IMR-90 (cell line): ENCODE measurements around the gene SRGN. TPM values are rescaled to one million over a fixed set of nuclear protein-coding genes. Genes with fewer than 3 reads are reported as not detected.

Experiments used
- ATAC-seq: fragments of 200-7000 bp; cut with Tn5 transposase; 2 replicates; pipeline ENCODE4 v1.9.1; 2020; ENCODE audit warnings: low read depth, mild to moderate bottlenecking, moderate library complexity
- BruUV-seq: library from RNA; stranded (reverse); fragments of 400-500 nt; replicated peaks from 2 replicates; lab custom pipeline; 2021; lab: Mats Ljungman, UMichigan
- CTCF ChIA-PET: fragments of 300-600 bp; formaldehyde crosslinking; extraction: SDS; loops from one replicate; lab custom pipeline; 2021; ENCODE audit warnings: antibody characterized with exemption; lab: Yijun Ruan, JAX
- POLR2A ChIA-PET: fragments of 300-600 bp; sonication (Branson Sonifier 250); formaldehyde crosslinking; loops from one replicate; lab custom pipeline; 2022; ENCODE audit warnings: antibody characterized with exemption; ENCODE audit not compliant: unreplicated experiment; lab: Charles Lee
- DNase-seq: peaks from one replicate; pipeline ENCODE4 v3.0.0; 2013
- H2AFZ ChIP-seq: replicated peaks from 2 replicates; pipeline ENCODE3; 2013; ENCODE audit warnings: low read length, mild to moderate bottlenecking; ENCODE audit not compliant: poor library complexity
- H2AK5ac ChIP-seq: 2 replicates; pipeline ENCODE4 v1.6.1; 2013; ENCODE audit warnings: low read depth, low read length, inconsistent platforms
- H2AK9ac ChIP-seq: replicated peaks from 2 replicates; pipeline ENCODE3; 2013; ENCODE audit warnings: mild to moderate bottlenecking, low read depth, low read length, moderate library complexity; ENCODE audit not compliant: poor library complexity
- H2BK120ac ChIP-seq: 2 replicates; pipeline ENCODE4 v1.6.1; 2013; ENCODE audit warnings: low read depth, low read length, inconsistent platforms
- H2BK15ac ChIP-seq: 3 replicates; pipeline ENCODE4 v1.6.1; 2013; ENCODE audit warnings: low read depth, low read length, inconsistent platforms
- H2BK20ac ChIP-seq: 2 replicates; pipeline ENCODE4 v1.6.1; 2013; ENCODE audit warnings: low read depth, mild to moderate bottlenecking, inconsistent platforms, low read length, moderate library complexity
- H2BK5ac ChIP-seq: 2 replicates; pipeline ENCODE4 v1.6.1; 2013; ENCODE audit warnings: mild to moderate bottlenecking, low read depth, low read length, inconsistent platforms; ENCODE audit not compliant: poor library complexity, severe bottlenecking
- H3K14ac ChIP-seq: replicated peaks from 2 replicates; pipeline ENCODE4 v1.6.1; 2013; ENCODE audit warnings: low read depth, low read length, inconsistent platforms
- H3K18ac ChIP-seq: 2 replicates; pipeline ENCODE4 v1.6.1; 2013; ENCODE audit warnings: low read depth, low read length, control low read depth
- H3K23ac ChIP-seq: 2 replicates; pipeline ENCODE4 v1.6.1; 2013; ENCODE audit warnings: low read depth, low read length, inconsistent platforms
- H3K27ac ChIP-seq: 2 replicates; pipeline ENCODE4 v1.5.1; 2013; ENCODE audit warnings: mild to moderate bottlenecking, control low read depth, low read length; ENCODE audit not compliant: insufficient read depth
- H3K27me3 ChIP-seq: 2 replicates; pipeline ENCODE4 v1.6.1; 2013; ENCODE audit warnings: low read length; ENCODE audit not compliant: control insufficient read depth, insufficient read depth
- H3K36me3 ChIP-seq: 2 replicates; pipeline ENCODE4 v1.6.1; 2013; ENCODE audit warnings: low read length, mixed read lengths; ENCODE audit not compliant: control insufficient read depth, insufficient read depth
- H3K4ac ChIP-seq: 2 replicates; pipeline ENCODE4 v1.6.1; 2013; ENCODE audit warnings: low read depth, low read length, inconsistent platforms
- H3K4me1 ChIP-seq: 2 replicates; pipeline ENCODE4 v1.6.1; 2013; ENCODE audit warnings: low read length, mixed read lengths; ENCODE audit not compliant: control insufficient read depth, insufficient read depth
- H3K4me2 ChIP-seq: 2 replicates; pipeline ENCODE4 v1.6.1; 2013; ENCODE audit warnings: low read depth, mild to moderate bottlenecking, control low read depth, low read length, moderate library complexity
- H3K4me3 ChIP-seq: 2 replicates; pipeline ENCODE4 v1.5.1; 2013; ENCODE audit warnings: low read depth, mild to moderate bottlenecking, control low read depth, low read length, moderate library complexity; ENCODE audit not compliant: insufficient read depth
- H3K56ac ChIP-seq: 2 replicates; pipeline ENCODE4 v1.6.1; 2013; ENCODE audit warnings: low read length, inconsistent platforms; ENCODE audit not compliant: insufficient read depth; ENCODE audit errors: extremely low read depth
- H3K79me1 ChIP-seq, 2 experiments: 2 replicates each; pipeline ENCODE4 v1.6.1; 2013; ENCODE audit warnings: low read length in 2 of 2, inconsistent platforms in 1 of 2, low read depth in 1 of 2
- H3K9ac ChIP-seq: 2 replicates; pipeline ENCODE4 v1.6.1; 2013; ENCODE audit warnings: low read depth, low read length, control low read depth
- H3K9me1 ChIP-seq: 2 replicates; pipeline ENCODE4 v1.6.1; 2013; ENCODE audit warnings: low read length, inconsistent platforms; ENCODE audit not compliant: insufficient read depth
- H3K9me3 ChIP-seq: 2 replicates; pipeline ENCODE4 v1.6.1; 2013; ENCODE audit warnings: low read length; ENCODE audit not compliant: control insufficient read depth, insufficient read depth
- H4K20me1 ChIP-seq: 2 replicates; pipeline ENCODE4 v1.6.1; 2013; ENCODE audit warnings: low read length, inconsistent platforms; ENCODE audit not compliant: insufficient read depth
- H4K5ac ChIP-seq: 2 replicates; pipeline ENCODE4 v1.6.1; 2013; ENCODE audit warnings: mild to moderate bottlenecking, low read depth, low read length, control low read depth
- H4K8ac ChIP-seq, 2 experiments: 2 replicates each; pipeline ENCODE4 v1.6.1; 2013; ENCODE audit warnings: low read depth in 2 of 2, low read length in 2 of 2, control low read depth in 1 of 2, inconsistent platforms in 1 of 2
- H4K91ac ChIP-seq: 2 replicates; pipeline ENCODE4 v1.6.1; 2013; ENCODE audit warnings: low read depth, low read length, inconsistent platforms; ENCODE audit not compliant: insufficient read depth
- BHLHE40 ChIP-seq: fragments of 150-350 bp; IDR thresholded peaks from 2 replicates; pipeline ENCODE4 v1.6.1; 2016; ENCODE audit warnings: mild to moderate bottlenecking, low read depth, low read length
- FOS ChIP-seq: fragments of 150-350 bp; IDR thresholded peaks from 2 replicates; pipeline ENCODE4 v1.6.1; 2016; ENCODE audit warnings: low read depth, low read length
- MAFK ChIP-seq: IDR thresholded peaks from 2 replicates; pipeline ENCODE4 v1.6.1; 2012; ENCODE audit warnings: low read depth, low read length, improper control_type of control experiment
- POLR2A ChIP-seq: IDR thresholded peaks from 2 replicates; pipeline ENCODE4 v1.6.1; 2012; ENCODE audit warnings: mild to moderate bottlenecking, low read depth, low read length
- WGBS, 2 experiments: methylation state at CpG; one replicate each; pipeline versions ENCODE4 v1.1.5 to v1.1.7; 2013; ENCODE audit warnings: missing lambda C conversion rate in 2 of 2; ENCODE audit not compliant: insufficient read length in 1 of 2; ENCODE audit errors: extremely low coverage in 2 of 2; 5-methylcytosine and 5-hydroxymethylcytosine counted together
- dilution Hi-C: fragments of 300-500 bp; cut with HindIII; formaldehyde crosslinking; loops from one replicate; pipeline ENCODE4 v1.14.3; 2018; ENCODE audit warnings: low sequenced_read_pairs; ENCODE audit not compliant: unreplicated experiment
- in situ Hi-C: fragments of 300-500 bp; cut with MboI; formaldehyde crosslinking; loops from 3 replicates; pipeline ENCODE4 v1.14.3; 2019; ENCODE audit warnings: low sequenced_read_pairs, inconsistent platforms, mixed read lengths
- intact Hi-C: fragments of 100-400 bp; cut with micrococcal nuclease; formaldehyde crosslinking; loops from 2 replicates; pipeline ENCODE4 v1.10.0; 2022
- polyA plus RNA-seq, 3 experiments: library from polyadenylated mRNA; depleted of rRNA; stranded (reverse); fragments of >200 nt; gene quantifications; 2 replicates each; pipeline ENCODE4 v1.2.3, GENCODE V29; 2012; ENCODE audit warnings: low replicate concordance in 1 of 3
- total RNA-seq: library from RNA; depleted of rRNA; stranded (reverse); fragments of >200 nt; gene quantifications from 2 replicates; pipeline ENCODE4 v1.2.3, GENCODE V29; 2012

SRGN gene
- total and polyA plus RNA-seq, 2 of the 4 experiments (the other 2 are of a cell fraction): 33.3 to 41.4 TPM

- no peak overlapping the region for H2BK5ac ChIP-seq
- no peak overlapping the region for H3K4me2 ChIP-seq
- no peak overlapping the region for H2BK20ac ChIP-seq
- no peaks in the 10 kb centered on the region for H3K4me1 ChIP-seq
- no peak overlapping the region for H3K23ac ChIP-seq
- no peak for ATAC-seq
- WGBS, 2 experiments: no CpG with 5 or more reads among the region's 6 CpGs
- no peak overlapping the region for H3K9ac ChIP-seq
- H2BK120ac ChIP-seq: no peak overlapping the region
- DNase-seq: no peak
- dilution Hi-C loops (no loop called here), in situ Hi-C loops (no loop called here), intact Hi-C loops (no loop called here)
- H3K36me3 ChIP-seq: no peaks in the 10 kb centered on the region
- H3K9me1 ChIP-seq: no peaks in the 10 kb centered on the region; the same call in 1 of the 2 replicates
- no peak overlapping the region for H3K27ac ChIP-seq
- H4K8ac ChIP-seq: no peak overlapping the region
- H3K4me3 ChIP-seq: no peak overlapping the region
- H2AK9ac ChIP-seq: no peak overlapping the region
- H4K91ac ChIP-seq: no peak overlapping the region
- ChIA-PET CTCF (no interaction called here), POLR2A (interaction anchor here (0.6 kb wide), 1 partner anchor 33 kb away, joined by 8 read pairs; no protein-coding TSS in a partner anchor)
- H3K27me3 ChIP-seq: no peaks in the 10 kb centered on the region
- H2BK15ac ChIP-seq: no peak overlapping the region
- no peak overlapping the region for H3K18ac ChIP-seq
- H3K9me3 ChIP-seq: no peaks in the 10 kb centered on the region
- no peak overlapping the region for H2AK5ac ChIP-seq
- no peak overlapping the region for H3K14ac ChIP-seq
- H3K56ac ChIP-seq: no peak overlapping the region
- no TSS peak for BruUV-seq
- no peak for TF ChIP-seq POLR2A
- TF ChIP-seq BHLHE40: no peak
- TF ChIP-seq MAFK: no peak
- TF ChIP-seq FOS: no peak
- H3K4ac ChIP-seq: no peak overlapping the region
- H4K20me1 ChIP-seq: no peaks in the 10 kb centered on the region
- no peak overlapping the region for H2AFZ ChIP-seq
- no peaks in the 10 kb centered on the region for H3K79me1 ChIP-seq
- H4K5ac ChIP-seq: no peak overlapping the region
These were observed 14.9 kb upstream of the SRGN start for GRCh38 chr10:69073026-69073425.
